ENCODE results near the gene TAF6.

Gene TAF6

GRCh38 chr7:100120733-100121036 is 1.5 kb upstream of the TAF6 start:
- DNase-seq (ENCODE audit: low read depth): no peak

DNA sequence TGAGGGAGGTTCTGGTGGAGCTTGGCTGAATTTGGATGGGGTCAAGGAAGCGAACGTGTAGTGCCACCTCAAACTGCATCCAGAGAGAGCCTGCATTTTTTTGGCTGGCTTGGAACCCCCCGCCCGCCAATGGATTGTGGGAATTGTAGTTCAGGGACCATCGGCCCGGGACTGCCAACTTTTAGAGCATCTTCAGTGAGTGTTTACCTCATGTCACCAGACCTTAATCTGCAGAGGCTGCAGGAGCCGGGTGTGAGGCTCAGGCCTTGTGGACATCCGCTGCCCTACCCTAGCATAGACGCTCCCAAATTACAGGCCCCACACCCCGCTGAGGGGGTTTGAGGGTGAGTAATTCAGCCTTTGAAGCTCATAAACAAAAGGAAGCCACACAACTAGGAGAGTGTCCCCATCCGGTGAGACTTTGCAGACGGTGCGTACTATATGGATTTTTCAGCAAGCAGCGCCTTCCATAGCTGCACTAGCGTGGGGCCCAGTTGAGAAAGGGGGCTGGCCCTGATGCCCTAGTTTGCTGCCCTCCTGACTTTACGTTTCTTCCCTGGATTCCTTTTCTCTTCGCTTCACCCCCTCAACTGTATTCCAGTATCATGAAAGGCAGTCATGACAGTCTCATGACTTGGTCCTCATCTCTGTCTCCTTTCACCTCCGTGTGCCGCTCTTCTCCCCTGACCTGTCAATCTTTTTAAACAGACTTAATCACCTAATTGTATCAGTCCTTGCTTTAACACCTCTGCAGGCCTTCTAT is 993 bp upstream of the TAF6 start:
- DNase-seq (ENCODE audit: low read depth): peak; percentile 52

DNA sequence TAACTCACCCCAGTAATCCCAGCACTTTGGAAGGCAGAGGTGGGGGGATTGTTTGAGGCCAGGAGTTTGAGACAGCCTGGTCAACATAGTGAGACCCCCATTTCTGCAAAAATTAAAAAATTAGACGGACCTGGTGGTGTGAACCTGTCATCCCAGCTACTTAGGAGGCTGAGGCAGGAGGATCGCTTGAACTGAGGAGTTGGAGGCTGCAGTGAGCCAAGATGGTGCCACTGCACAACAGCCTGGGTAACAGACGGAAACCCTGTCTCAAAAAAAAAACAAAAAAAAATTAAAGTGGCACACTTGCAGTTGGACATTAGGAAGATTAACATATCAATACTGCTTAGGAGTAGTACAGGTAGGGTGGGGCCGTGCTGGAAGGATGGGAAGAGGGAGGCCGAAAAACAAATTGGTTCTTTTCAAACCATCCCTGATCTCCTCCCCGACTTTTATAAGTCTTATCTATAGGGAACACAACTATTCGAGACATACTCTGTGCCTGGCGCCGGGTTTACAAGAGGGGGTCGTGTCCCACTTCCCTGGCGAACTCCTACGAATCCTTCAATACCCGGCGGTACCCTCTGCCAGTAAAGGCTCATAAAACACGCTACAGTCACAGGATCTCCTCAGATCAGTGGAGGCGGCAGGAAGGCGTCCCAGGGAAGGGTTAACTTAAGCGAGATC is 628 bp downstream of the TAF6 start:
- DNase-seq (ENCODE audit: low read depth): no peak

DNA sequence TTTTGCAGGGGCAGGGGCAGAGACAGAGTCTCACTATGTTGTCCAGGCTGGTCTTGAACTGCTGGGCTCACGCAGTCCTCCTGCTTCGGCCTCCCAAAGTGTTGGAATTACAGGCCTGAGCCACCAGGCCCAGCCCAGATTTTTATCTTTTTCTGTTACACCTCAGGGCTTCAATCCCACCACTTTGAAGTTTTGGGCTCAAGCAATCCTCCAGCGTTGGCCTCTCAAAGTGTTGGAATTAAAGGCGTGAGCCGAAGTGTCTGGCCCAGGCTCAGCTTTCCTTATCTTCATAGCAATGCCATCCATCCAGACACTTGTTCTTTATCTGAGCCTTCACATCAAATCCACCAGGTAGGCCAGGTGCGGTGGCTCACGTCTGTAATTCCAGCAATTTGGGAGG is 4.1 kb downstream of the TAF6 start:
- DNase-seq (ENCODE audit: low read depth): no peak

DNA sequence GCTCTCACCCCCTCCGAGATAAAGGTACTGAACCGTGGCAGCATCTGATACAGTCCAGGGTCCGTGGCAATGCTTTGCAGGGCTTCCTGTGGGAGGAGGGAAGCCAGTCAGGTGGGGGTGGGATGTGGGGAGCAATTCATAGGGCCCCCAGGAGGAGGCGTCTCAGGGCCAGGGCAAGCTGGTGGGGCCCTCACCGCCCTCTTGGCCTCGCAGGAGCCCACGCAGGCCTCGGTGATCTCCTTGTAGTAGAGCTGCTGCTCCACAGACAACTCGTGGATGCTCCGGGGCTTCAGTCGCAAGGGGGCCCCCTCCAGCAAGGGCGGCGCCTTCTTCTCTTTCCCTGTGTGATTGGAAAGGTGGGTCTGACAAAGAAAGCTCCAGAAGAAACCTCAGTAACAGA is 7.2 kb downstream of the TAF6 start:
- no peak for DNase-seq (ENCODE audit: low read depth)

GRCh38 chr7:100111156-100111555 is 8.0 kb downstream of the TAF6 start:
- no peak for DNase-seq (ENCODE audit: low read depth)

DNA sequence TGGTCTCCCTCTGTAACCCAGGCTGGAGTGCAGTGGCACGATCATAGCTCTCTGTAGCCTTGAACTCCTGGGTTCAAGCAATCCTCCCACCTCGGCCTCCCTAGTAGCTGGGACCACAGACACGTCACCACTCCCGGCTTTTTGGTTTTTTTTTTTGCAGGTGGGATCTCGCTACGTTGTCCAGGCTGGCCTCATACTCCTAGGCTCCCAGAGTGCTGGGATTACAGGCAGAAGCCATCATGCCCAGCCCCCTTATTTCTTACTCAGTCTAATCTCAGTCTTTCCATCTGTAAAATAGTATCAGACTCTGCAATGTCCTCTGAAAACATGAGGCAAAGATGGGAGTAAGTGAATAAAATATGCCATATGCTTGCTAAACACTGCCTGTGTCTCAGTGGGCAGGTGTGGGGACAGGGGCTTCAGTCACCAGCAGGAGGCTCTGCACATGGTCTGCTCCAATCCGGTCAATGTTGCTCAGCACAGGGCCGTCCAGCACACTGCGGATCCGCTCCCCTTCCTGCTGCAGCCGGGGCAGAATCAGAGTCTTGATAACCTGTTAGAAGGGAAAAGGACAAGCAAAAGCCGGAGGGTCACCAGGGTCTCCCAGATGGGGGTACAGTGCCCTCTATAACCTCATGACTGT is 9.5 kb downstream of the TAF6 start:
- DNase-seq (ENCODE audit: low read depth): no peak

DNA sequence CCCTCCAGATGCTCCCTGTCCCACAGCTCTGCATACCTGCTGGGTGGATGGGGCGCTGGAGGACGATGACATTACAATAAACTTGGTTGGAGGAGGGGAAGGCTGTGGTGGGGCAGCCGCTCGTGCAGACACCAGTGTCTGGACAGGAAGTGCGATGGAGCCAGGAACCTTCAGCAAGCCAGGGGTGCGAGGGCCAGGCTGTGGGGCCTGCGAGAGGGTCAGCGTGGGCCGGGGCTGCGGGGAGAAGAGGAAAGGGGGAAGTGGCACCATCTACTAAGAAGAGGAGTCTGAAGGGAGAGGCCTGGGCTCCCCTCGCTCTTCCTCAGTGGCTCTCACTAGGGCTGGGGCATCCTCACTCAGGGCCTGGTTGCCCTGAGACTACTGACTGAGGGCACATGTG is 11.3 kb downstream of the TAF6 start:
- DNase-seq (ENCODE audit: low read depth): no peak

DNA sequence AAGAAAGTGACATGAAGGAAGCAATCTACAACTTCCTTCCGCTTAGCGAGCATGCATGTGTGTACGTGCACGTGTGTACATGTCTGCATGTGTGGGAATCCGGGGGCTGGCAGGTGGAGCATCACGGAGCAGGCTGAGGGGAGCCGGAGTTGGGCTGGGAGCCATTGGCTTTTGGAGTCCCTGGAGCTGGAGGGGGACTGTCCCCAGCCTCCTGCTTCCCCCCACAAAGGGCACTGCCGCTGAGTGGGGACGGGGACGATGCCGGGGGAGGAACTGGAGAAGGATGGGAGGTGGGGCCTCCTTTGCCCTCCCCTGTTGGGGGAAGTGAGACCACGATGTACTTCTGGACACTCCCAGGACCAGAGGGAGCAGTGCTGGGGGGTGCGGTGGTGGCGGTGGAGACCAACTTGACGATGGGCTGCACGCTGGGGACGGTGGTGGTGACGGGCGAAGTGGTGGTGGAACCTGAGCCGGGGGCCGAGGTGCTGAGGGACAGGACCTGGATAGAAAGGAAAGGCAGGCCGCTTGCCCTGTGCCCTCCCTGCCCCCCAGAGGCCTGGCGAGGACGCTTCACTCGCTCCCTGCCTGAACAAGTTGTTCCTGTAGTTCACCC is 11.9 kb downstream of the TAF6 start:
- no peak for DNase-seq (ENCODE audit: low read depth)

DNA sequence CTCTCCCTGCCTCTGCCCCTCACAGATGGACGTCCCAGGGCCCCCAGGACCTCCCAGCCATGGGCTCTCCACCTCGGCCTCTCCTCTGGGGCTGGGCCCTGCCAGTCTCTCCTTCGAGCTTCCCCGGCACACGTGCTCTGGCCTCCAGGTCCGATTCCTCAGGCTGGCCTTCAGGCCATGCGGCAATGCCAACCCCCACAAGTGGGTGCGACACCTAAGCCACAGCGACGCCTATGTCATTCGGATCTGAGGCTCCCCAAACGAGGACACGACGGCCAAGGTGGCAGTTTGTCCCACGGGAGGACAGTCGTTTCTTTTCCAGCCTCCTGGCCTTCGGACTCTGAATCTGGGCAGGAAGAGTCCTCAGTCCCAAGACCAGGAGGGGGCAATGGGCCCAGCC is 12.5 kb downstream of the TAF6 start:
- no peak for DNase-seq (ENCODE audit: low read depth)

DNA sequence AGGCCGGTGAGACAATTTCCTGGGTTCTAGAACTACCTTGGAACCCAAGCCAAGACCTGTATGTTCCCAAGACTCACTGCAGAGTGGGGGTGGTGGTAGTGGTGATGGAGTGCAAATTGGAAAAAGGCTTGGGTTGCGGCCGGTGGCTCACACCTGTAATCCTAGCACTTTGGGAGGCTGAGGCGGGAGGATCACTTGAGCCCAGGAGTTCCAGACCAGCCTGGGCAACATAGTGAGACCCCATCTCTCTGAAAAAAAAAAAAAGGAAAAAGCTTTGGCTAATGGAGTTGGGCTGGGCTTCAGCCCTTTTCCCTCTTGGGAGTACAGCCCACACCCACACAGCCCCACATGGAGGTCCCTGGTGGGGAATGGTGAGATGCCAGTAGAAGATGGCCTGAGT is 13.6 kb downstream of the TAF6 start:
- DNase-seq (ENCODE audit: low read depth): no peak

DNA sequence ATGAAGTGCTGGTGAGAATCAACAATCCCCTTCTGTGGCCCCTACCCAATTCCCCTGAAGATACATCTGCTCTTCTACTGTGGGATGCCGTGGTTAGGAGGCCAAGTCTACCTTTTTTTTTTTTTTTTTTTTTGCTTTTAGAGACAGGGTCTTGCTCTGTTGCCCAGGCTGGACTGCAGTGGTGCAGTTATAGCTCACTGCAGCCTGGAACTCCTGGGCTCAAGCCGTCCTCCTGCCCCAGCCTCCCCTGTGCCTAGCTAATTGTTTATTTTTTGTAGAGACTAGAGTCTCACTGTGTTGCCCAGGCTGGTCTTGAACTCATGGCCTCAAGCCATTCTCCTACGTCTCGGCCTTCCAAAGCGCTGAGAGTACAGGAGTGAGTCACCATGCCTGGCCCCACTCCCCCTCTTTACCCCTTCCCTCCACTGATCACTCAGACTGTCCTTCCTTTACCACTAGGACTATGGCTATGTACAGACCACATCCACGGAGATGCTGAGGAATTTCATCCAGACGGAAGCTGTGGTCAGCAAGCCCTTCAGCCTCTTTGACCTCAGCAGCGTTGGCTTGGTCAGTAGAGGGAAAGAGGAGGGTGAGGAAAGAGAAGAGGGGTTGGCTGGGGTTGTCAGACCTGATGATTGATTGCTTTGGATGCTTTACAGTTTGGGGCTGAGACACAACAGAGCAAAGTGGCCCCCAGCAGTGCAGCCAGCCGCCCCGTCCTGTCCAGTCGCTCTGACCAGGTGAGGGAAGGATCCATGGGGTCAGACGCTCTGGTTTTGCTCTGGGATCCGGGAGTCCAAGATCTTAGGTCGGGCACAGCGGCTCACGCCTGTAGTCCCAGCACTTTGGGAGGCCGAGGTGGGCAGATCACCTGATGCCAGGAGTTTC is 16.0 kb downstream of the TAF6 start:
- DNase-seq (ENCODE audit: low read depth): no peak

DNA sequence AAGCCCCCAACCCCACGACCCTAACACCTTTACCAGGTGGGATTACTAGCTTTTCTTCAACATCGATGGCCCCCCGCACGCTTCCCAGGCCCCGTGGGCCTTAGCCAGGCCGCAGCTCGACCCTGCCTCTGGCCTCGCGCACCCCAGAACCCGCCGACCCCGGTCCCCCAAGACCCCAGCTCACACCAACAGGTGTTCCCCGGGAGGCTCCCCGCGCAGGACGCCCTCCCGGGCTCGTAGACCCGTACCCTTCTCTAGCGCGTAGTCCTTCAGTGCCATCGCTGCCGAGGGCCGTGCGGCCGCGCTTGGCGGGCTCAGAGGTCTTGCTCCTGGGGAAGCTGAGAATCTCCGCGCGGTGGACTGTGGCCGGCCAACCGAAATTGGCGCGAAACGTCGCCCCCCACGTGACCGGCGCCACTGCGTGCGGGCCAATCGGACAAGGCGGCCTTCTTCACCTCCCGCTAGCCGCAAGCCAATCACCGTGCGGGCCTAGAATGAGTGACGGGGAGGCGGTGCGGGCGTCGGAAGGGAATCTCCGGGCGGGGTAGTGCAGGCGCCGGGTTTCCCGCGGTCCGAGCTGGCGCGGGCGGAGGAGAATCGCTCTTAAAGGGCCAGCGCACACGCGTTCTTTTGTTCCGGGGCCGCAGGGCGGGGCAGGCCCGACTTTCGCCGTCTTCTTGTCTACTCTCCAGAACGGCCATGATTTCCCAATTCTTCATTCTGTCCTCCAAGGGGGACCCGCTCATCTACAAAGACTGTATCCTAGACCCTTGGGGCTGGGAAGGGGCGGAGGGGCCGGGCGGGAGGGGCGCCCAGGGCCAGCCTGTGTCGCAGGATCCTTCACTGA is 17.9 kb downstream of the TAF6 start, which contains the start of the genes AP4M1 and MCM7:
TSS of gene AP4M1 (plus strand) at position 628 of the 847 bp plus-strand sequence. CDS start at position 700, 72 bp downstream.
TSS of gene MCM7 (minus strand) at position 382 of the 847 bp plus-strand sequence. CDS start at position 279, 103 bp downstream.
- peak; percentile 96 for DNase-seq (ENCODE audit: low read depth)

- peak; percentile 76 for DNase-seq (ENCODE audit: low read depth)
These were observed 18.6 kb downstream of the TAF6 start for GRCh38 chr7:100100420-100101015.

GRCh38 chr7:100099452-100099851 is 19.7 kb downstream of the TAF6 start:
- DNase-seq (ENCODE audit: low read depth): no peak

- DNase-seq (ENCODE audit: low read depth): no peak
These were observed 20.2 kb downstream of the TAF6 start for GRCh38 chr7:100098913-100099312.

- no peak for DNase-seq (ENCODE audit: low read depth)
These were observed 23.5 kb downstream of the TAF6 start for GRCh38 chr7:100095704-100096103.

DNA sequence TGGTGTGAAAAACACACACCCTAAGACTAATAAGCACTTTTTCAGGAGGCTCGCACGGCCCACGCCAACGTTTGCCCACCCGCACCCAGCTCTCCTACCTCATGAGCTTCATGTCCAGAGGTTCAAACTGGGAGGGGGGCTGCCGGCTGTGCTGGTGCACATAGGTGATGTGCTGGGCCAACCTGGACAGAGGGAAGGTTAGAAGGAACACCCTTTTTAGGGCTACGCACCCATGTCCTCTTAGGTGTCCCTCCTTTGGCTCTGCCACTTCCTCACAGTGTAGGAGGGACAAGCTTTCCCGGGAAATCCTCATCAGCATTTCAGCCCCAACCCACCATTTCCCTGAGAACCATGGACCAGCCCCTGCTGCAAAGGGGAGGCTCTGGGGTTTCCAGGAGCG is 23.9 kb downstream of the TAF6 start:
- no peak for DNase-seq (ENCODE audit: low read depth)

GRCh38 chr7:100093925-100094486 is 25.2 kb downstream of the TAF6 start:
- no peak for DNase-seq (ENCODE audit: low read depth)

DNA sequence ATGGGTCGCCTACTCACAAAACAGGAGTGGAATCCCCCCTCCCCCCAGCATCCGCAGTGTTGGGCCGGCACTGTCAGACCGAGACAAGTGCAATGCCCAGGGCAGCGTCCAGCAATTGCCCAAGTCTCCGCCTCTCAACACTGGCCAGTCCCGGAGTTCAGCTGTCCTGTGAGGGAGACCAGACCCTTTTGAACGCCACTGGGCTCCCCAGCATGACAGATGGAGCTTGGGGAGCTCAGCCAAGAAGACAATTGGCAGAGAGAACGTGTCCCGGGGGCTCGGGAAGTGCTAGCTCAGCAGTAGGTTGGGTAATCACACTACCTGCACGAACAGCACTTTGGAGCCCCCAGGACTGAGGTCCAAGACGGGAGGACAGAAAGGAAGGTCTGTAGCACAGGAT is 25.7 kb downstream of the TAF6 start:
- DNase-seq (ENCODE audit: low read depth): no peak
